ENCODE results near the gene LAMC1. TPM values are rescaled to one million over a fixed set of nuclear protein-coding genes. Genes with fewer than 3 reads are reported as not detected.
"Not testable (repeated sequence)": the region's sequence is repeated elsewhere in the genome, so short reads cannot be mapped to it uniquely, and the experiment has no call there.

LAMC1 gene
- polyA plus RNA-seq, 1 donor (not counting 4 experiments of a cell fraction or from before 2014, with no cell fraction given), result 66.6 TPM

GRCh38 chr1:183065168-183065706 is 42.0 kb downstream of the LAMC1 start:
- dilution Hi-C loops (cut with MboI; ENCODE audit: extremely low pct_ligation_motif_present, low sequenced_read_pairs), result no loop called here
- peaks cover 55% of the 10 kb centered on the region for H3K79me2 ChIP-seq (ENCODE audit: control insufficient read depth, insufficient read depth, low read length)
- TF ChIP-seq CTCF (optimal IDR thresholded peaks at IDR 0.05 in 1 of 3, IDR thresholded peaks at IDR 0.05 in 1 of 3, conservative IDR thresholded peaks at IDR 0.05 in 1 of 3; ENCODE audit: extremely low read depth in 1 of 3, insufficient read depth in 2 of 3, low read length in 3 of 3) (no peak), EZH2 (IDR thresholded peaks at IDR 0.05; ENCODE audit: low read length) (no peak)
- H3K27ac ChIP-seq (ENCODE audit: control insufficient read depth, insufficient read depth, low read length), result no peak overlapping the region
- H3K9me1 ChIP-seq (ENCODE audit: control insufficient read depth, extremely low read depth, insufficient read depth, low read length), result no peaks in the 10 kb centered on the region
- no peaks in the 10 kb centered on the region for H3K27me3 ChIP-seq (ENCODE audit: control insufficient read depth, extremely low read depth, insufficient read depth, low read length)
- H3K36me3 ChIP-seq (ENCODE audit: control insufficient read depth in 2 of 2, extremely low read depth in 1 of 2, insufficient read depth in 2 of 2, low read length in 2 of 2), result no peaks in the 10 kb centered on the region
- no peak overlapping the region for H3K4me2 ChIP-seq (ENCODE audit: control insufficient read depth, extremely low read depth, insufficient read depth, low read depth, low read length)
- H3K9me3 ChIP-seq (ENCODE audit: control insufficient read depth, low read depth, low read length), result no peaks in the 10 kb centered on the region
- H4K20me1 ChIP-seq (ENCODE audit: control insufficient read depth, extremely low read depth, insufficient read depth, low read length), result no peaks in the 10 kb centered on the region
- H3K4me1 ChIP-seq (ENCODE audit: control insufficient read depth, extremely low read depth, insufficient read depth, low read length), result peaks cover 24% of the 10 kb centered on the region
- no peak overlapping the region for H3K9ac ChIP-seq (ENCODE audit: control insufficient read depth, extremely low read depth, insufficient read depth, low read length)
- no peak for FAIRE-seq
- DNase-seq (ENCODE audit: low read depth, low spot score), result no peak
- no peak overlapping the region for H3K4me3 ChIP-seq (ENCODE audit: control insufficient read depth in 2 of 3, extremely low read depth in 1 of 3, insufficient read depth in 2 of 3, low read depth in 1 of 3, low read length in 3 of 3)
- H2AFZ ChIP-seq (ENCODE audit: control insufficient read depth, low read length), result no peak overlapping the region

GRCh38 chr1:183066432-183066831 is 43.2 kb downstream of the LAMC1 start:
- FAIRE-seq; H4K20me1 ChIP-seq (ENCODE audit: control insufficient read depth, extremely low read depth, insufficient read depth, low read length); H3K36me3 ChIP-seq (ENCODE audit: control insufficient read depth in 2 of 2, extremely low read depth in 1 of 2, insufficient read depth in 2 of 2, low read length in 2 of 2): not testable (repeated sequence)

More at GRCh38 chr1:183066432-183066831, 43.2 kb downstream of the LAMC1 start:
- Histone ChIP-seq H3K79me2 (ENCODE audit: control insufficient read depth, insufficient read depth, low read length) (peaks cover 56% of the 10 kb centered on the region), H3K4me1 (ENCODE audit: control insufficient read depth, extremely low read depth, insufficient read depth, low read length) (peaks cover 25% of the 10 kb centered on the region)
- H3K4me3 ChIP-seq (ENCODE audit: control insufficient read depth in 2 of 3, extremely low read depth in 1 of 3, insufficient read depth in 2 of 3, low read depth in 1 of 3, low read length in 3 of 3); H3K27me3 ChIP-seq (ENCODE audit: control insufficient read depth, extremely low read depth, insufficient read depth, low read length); H3K9me1 ChIP-seq (ENCODE audit: control insufficient read depth, extremely low read depth, insufficient read depth, low read length); dilution Hi-C loops (cut with MboI; ENCODE audit: extremely low pct_ligation_motif_present, low sequenced_read_pairs); DNase-seq (ENCODE audit: low read depth, low spot score); H3K9me3 ChIP-seq (ENCODE audit: control insufficient read depth, low read depth, low read length); H3K9ac ChIP-seq (ENCODE audit: control insufficient read depth, extremely low read depth, insufficient read depth, low read length); H3K27ac ChIP-seq (ENCODE audit: control insufficient read depth, insufficient read depth, low read length); H3K4me2 ChIP-seq (ENCODE audit: control insufficient read depth, extremely low read depth, insufficient read depth, low read depth, low read length); H2AFZ ChIP-seq (ENCODE audit: control insufficient read depth, low read length): not testable (repeated sequence)

Measured in keratinocyte (primary cell).